ENCODE data around the gene DOHH.

Gene DOHH

GRCh38 chr19:3492919-3493318, 7.6 kb downstream of the DOHH start:
- peaks cover 46 to 48% of the 10 kb centered on the region in 2 donors for H3K36me3 Mint-ChIP-seq
- peaks cover under 1 to 3% of the 10 kb centered on the region in 2 donors for H3K4me1 Mint-ChIP-seq
- DNase-seq (no peak), ATAC-seq (replicated peaks) (no peak)
- H3K4me3 Mint-ChIP-seq, result no peak overlapping the region
- no peaks in the 10 kb centered on the region for H3K27me3 Mint-ChIP-seq
- H3K9me3 Mint-ChIP-seq, result no peaks in the 10 kb centered on the region
- H3K27ac Mint-ChIP-seq, result no peak overlapping the region

DNA sequence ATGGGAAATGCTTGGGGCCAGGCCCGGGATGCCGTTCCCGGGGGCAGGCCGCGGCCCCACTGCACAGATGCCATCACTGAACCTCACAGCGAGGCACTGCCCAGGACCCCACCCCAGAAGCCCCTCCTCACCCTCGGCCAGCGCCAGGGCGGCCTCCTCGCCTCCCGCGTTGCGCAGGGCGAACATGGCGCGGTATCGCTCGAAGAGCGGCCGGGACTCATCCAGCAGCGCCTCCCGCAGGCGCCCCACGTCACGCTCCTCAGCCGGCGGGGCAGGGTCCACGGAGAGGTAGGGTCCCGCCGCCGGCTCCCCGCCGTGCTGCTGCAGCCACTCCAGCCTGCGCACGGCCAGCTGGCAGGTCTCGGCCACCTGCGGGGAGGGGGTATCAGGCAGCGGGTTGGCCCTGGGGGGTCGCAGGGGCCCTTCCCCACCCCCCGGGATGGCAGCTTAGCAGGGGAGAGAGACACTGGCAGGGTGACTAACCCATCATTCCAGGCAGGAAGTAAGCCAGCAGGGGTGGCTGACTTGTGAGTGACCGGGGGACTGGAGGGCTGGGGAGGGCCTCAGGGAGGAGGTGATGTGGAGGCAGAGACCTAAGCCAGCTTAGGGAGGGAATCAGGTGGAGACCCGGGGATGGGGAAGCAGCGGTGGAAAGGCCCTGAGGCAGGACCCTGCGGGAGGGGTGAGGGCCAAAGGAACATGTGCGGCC, 8.2 kb downstream of the DOHH start:
- Mint-ChIP-seq H3K27me3 (no peaks in the 10 kb centered on the region), H3K4me1 (no peaks in the 10 kb centered on the region), H3K9me3 (no peaks in the 10 kb centered on the region), H3K36me3 (peaks cover 45 to 51% of the 10 kb centered on the region in 2 donors), H3K27ac (no peak overlapping the region), H3K4me3 (no peak overlapping the region)
- ATAC-seq (replicated peaks), result no peak
- DNase-seq, result no peak

DNA sequence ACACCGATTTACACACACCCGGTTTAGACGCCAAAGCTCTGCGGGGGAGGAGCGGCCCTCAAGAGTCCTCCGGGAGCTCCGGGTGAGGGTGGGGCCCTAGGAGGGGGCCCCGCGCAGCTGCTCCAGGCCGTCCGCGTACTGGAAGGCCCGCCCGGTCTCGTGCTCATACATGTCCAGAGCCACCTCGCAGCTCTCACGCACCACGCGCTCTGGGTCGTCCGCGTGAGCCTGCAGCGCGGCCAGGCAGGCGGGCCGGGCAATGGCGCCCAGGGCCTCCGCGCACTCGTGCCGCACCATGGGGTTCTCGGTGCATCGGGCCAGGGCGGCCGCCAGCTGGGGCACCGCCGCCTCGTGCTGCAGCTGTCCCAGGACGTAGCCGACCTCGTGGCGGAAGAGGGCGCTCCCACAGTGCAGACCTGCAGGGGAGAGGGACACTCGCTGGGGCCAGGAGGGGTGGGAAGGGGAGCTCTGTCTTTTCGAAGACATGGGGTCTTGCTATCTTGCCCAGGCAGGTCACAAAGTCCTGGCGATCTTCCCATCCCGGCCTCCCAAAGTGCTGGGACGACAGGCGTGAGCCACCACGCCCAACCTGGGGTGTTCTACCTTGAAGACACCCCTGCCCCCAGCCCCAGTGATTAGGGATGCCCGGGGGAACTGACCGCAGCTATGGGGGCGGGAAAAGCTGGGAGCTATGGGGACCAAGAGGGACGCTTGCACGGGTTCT, 8.9 kb downstream of the DOHH start:
- Mint-ChIP-seq H3K9me3 (no peaks in the 10 kb centered on the region), H3K27me3 (no peaks in the 10 kb centered on the region), H3K4me3 (no peak overlapping the region), H3K4me1 (no peaks in the 10 kb centered on the region), H3K27ac (no peak overlapping the region), H3K36me3 (peaks cover 46 to 55% of the 10 kb centered on the region in 2 donors)
- ATAC-seq (replicated peaks) (no peak), DNase-seq (no peak)

DNA sequence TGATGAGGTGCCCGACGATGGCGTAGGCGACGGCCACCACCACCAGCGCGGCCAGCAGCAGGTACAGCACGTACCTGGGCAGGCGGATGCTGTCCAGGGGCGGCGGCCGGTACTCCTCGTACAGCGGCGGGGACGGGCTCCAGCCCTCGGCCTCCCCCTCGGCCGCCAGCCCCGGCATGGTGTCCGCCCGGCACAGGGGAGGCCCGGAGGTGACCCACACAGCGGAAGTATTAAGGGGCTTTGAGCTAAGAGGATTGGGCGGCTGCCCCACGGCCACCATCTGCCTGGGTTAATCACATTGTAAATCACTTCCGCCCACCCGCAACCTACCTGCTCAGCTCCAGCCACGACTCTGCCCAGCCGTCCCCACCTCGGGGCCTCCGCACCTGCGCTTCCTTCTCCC, 17.2 kb downstream of the DOHH start, which contains the start of gene SMIM44:
TSS of gene SMIM44 (minus strand) at position 216 of the 403 bp plus-strand sequence. CDS start at position 178, 38 bp downstream.
- Mint-ChIP-seq H3K9me3 (peaks cover 2 to 4% of the 10 kb centered on the region in 2 donors), H3K27ac (no peak within 1 kb of the TSS), H3K27me3 (peaks cover 10% of the 10 kb centered on the region in 2 donors), H3K36me3 (peaks cover 10 to 12% of the 10 kb centered on the region in 2 donors), H3K4me1 (peaks cover 14 to 19% of the 10 kb centered on the region in 2 donors), H3K4me3 (no peak within 1 kb of the TSS)
- ATAC-seq (replicated peaks), result no peak
- DNase-seq, result no peak

DNA sequence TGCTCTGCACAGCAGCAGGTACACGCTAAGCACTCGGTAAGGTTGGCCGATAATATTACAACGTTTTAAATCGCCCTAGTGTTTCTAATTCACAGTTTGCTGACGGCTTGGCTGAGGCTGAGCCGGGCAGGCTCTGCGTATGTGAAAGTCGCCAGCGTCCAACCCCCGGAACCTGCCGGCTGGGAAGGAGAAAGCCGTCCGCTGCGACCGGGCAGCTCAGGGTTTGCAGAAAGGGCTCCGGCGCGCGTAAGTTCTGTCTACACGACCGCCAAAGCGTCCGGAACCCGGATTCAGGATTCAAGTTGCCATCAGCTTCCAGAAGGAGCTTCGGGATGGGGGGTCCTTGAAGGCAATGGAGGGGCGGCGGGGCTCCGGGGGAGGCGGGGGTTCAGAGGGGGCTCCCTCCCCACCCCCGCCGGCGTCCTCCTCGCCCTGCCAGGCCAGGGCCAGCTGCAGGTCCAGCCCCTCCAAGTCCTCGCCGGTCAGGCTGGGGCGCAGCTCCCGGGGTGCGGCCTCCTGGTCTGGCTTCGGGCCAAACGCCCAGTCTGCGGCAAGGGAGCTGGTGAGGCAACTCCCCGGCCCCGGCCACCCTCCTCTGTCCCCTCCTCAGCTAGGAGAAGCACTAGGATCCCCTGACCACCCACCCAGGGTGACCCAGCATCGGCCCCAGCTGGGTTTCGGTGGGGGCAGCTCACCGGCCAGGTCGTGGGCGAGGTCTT, 17.8 kb downstream of the DOHH start:
- Mint-ChIP-seq H3K9me3 (peaks cover 2 to 4% of the 10 kb centered on the region in 2 donors), H3K4me1 (peaks cover 17 to 24% of the 10 kb centered on the region in 2 donors), H3K4me3 (no peak overlapping the region), H3K36me3 (peaks cover 6 to 9% of the 10 kb centered on the region in 2 donors), H3K27me3 (peaks cover 15 to 16% of the 10 kb centered on the region in 2 donors), H3K27ac (no peak overlapping the region)
- DNase-seq (no peak), ATAC-seq (replicated peaks) (no peak)

GRCh38 chr19:3481241-3482090, 19.0 kb downstream of the DOHH start:
- Mint-ChIP-seq H3K9me3 (peaks cover 2 to 4% of the 10 kb centered on the region in 2 donors), H3K4me3 (no peak overlapping the region)

DNA sequence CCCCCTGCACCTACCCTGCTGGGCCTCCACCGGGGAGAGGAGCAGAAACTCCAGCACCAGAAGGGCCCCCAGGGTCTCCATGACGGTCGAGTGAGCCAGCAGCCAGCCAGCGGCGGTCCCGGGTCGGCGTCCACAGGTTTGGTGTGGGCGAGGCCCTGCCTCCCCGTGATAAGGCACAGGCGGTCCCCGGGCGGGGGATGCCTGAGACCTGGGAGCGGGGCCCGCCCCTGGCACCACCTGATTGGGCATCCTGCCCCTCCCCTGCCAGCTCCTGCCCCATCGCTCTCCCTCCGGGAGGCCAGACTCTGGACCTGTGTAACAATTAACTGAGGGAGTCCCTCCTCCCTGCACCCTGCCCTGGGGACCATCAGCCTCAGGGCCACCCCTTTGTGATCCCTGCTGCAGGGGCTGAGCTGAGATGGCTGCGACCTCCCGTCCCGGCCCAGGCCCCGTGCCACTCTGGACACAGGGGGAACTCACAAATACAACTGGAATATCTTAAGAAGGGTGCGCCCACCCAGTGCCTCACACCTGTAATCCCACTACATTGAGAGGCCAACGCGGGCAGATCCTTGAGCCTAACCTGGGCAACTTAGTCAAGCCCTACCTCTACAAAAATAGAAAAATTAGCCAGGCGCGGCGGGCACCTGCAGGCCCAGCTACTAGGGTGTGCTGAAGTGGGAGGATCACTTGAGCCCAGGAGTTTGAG, 19.9 kb downstream of the DOHH start, which contains the start of gene SMIM24:
TSS of gene SMIM24 (minus strand) at position 143 of the 709 bp plus-strand sequence. CDS start at position 81, 62 bp downstream.
- Mint-ChIP-seq H3K27ac (no peak within 1 kb of the TSS), H3K27me3 (peaks cover 15 to 22% of the 10 kb centered on the region in 2 donors), H3K9me3 (peaks cover 2 to 4% of the 10 kb centered on the region in 2 donors), H3K4me3 (peak within 1 kb of the TSS; percentile 31 to 40), H3K4me1 (peaks cover 17 to 24% of the 10 kb centered on the region in 2 donors), H3K36me3 (no peaks in the 10 kb centered on the region)
- DNase-seq (no peak), ATAC-seq (replicated peaks) (no peak)

More at GRCh38 chr19:3481241-3482090, 19.0 kb downstream of the DOHH start:
- no peaks in the 10 kb centered on the region for H3K36me3 Mint-ChIP-seq
- ATAC-seq (replicated peaks) (no peak), DNase-seq (no peak)
- H3K27me3 Mint-ChIP-seq, result peaks cover 15 to 22% of the 10 kb centered on the region in 2 donors
- no peak overlapping the region for H3K27ac Mint-ChIP-seq
- H3K4me1 Mint-ChIP-seq, result peaks cover 17 to 24% of the 10 kb centered on the region in 2 donors

DNA sequence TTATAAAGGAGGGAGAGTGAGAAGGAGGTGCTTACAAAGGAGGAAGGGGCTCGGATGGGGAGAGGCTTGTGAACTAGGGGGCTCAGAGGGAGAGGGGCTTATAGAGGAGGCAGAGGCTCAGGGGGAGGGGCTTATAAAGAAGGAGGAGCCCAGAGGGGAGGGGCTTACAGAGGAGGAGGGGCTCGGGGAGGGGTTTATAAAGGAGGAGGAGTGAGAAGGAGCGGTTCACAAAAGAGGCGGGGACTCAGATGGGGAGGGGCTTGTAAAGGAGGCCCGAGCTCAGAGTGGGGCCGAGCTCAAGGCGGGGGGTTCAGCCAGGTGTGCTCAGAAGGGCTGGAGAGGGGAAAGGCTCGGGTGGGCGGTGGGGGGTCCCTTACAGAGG, 20.6 kb downstream of the DOHH start:
- H3K9me3 Mint-ChIP-seq, result peaks cover 2 to 4% of the 10 kb centered on the region in 2 donors
- no peak overlapping the region for H3K27ac Mint-ChIP-seq
- H3K4me1 Mint-ChIP-seq, result peaks cover 17 to 24% of the 10 kb centered on the region in 2 donors
- H3K27me3 Mint-ChIP-seq, result peaks cover 15 to 22% of the 10 kb centered on the region in 2 donors
- H3K4me3 Mint-ChIP-seq, result no peak overlapping the region
- no peak for DNase-seq
- H3K36me3 Mint-ChIP-seq, result no peaks in the 10 kb centered on the region
- ATAC-seq (replicated peaks), result peak in 1 of 2 donors; percentile 43

- peaks cover 17 to 24% of the 10 kb centered on the region in 2 donors for H3K4me1 Mint-ChIP-seq
- no peak overlapping the region for H3K27ac Mint-ChIP-seq
- DNase-seq (peak; percentile 35), ATAC-seq (replicated peaks) (peak; percentile 67 to 74)
- peak overlapping the region in 1 of 2 donors; percentile 62 for H3K4me3 Mint-ChIP-seq
- H3K27me3 Mint-ChIP-seq, result peaks cover 15 to 22% of the 10 kb centered on the region in 2 donors
- peaks cover 2 to 4% of the 10 kb centered on the region in 2 donors for H3K9me3 Mint-ChIP-seq
- H3K36me3 Mint-ChIP-seq, result no peaks in the 10 kb centered on the region
Observed at GRCh38 chr19:3479177-3479833, 21.2 kb downstream of the DOHH start.

- Mint-ChIP-seq H3K27me3 (peaks cover 15 to 25% of the 10 kb centered on the region in 2 donors), H3K9me3 (peaks cover 2 to 4% of the 10 kb centered on the region in 2 donors), H3K36me3 (no peaks in the 10 kb centered on the region), H3K4me1 (peaks cover 17 to 24% of the 10 kb centered on the region in 2 donors), H3K27ac (no peak overlapping the region), H3K4me3 (peak overlapping the region; percentile 62 to 65)
- DNase-seq (no peak), ATAC-seq (replicated peaks) (peak in 1 of 2 donors; percentile 19)
Observed at GRCh38 chr19:3478409-3479176, 21.9 kb downstream of the DOHH start.

DNA sequence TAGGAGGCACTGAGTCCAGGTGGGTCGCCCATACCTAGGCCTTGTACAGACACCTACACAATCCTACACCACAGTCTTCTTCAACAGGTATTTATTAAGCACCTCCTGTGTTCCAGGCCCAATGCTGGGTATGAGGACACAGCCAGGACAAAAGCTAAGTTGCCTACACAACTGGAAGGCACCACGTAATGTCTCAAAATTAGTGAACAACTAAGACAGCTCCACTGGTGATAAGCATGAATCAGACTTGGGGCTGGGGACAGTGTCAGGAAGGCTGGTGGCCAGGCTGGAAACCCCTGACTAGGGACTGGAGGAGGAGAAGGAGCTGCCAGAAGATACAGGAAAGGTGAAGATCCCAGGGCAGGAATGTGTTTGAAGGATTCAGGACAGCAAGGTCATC, 22.5 kb downstream of the DOHH start:
- H3K36me3 Mint-ChIP-seq, result no peaks in the 10 kb centered on the region
- DNase-seq (no peak), ATAC-seq (replicated peaks) (peak in 1 of 2 donors; percentile 19)
- H3K27me3 Mint-ChIP-seq, result peaks cover 15 to 25% of the 10 kb centered on the region in 2 donors
- peaks cover 17 to 24% of the 10 kb centered on the region in 2 donors for H3K4me1 Mint-ChIP-seq
- peak overlapping the region; percentile 72 for H3K27ac Mint-ChIP-seq
- peaks cover 2 to 4% of the 10 kb centered on the region in 2 donors for H3K9me3 Mint-ChIP-seq
- H3K4me3 Mint-ChIP-seq, result peak overlapping the region in 1 of 2 donors; percentile 21

DNA sequence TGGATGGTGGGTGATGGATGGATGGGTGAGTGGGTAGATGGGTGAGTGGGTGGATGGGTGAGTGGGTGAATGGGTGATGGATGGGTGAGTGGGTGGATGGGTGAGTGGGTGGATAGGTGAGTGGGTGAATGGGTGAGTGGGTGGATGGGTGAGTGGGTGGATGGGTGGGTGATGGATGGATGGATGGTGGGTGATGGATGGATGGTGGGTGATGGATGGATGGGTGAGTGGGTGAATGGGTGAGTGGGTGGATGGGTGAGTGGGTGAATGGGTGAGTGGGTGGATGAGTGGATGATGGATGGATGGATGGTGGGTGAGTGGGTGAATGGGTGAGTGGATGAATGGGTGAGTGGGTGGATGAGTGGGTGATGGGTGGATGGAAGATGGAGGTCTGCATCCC, 23.0 kb downstream of the DOHH start:
- no peak for DNase-seq
- peaks cover 2 to 4% of the 10 kb centered on the region in 2 donors for H3K9me3 Mint-ChIP-seq
- no peak overlapping the region for H3K4me3 Mint-ChIP-seq
- H3K4me1 Mint-ChIP-seq, result peaks cover 17 to 24% of the 10 kb centered on the region in 2 donors
- H3K27me3 Mint-ChIP-seq, result peaks cover 15 to 25% of the 10 kb centered on the region in 2 donors
- no peaks in the 10 kb centered on the region for H3K36me3 Mint-ChIP-seq
- no peak overlapping the region for H3K27ac Mint-ChIP-seq
- ATAC-seq (replicated peaks), result no peak
